ENCODE results near the gene LTBP1. TPM values are rescaled to one million over a fixed set of nuclear protein-coding genes. Genes with fewer than 3 reads are reported as not detected.

Gene LTBP1
- total RNA-seq, 1 experiment from 2014 or later, result 28.5 TPM

GRCh38 chr2:33256162-33256755 is 309.5 kb downstream of the LTBP1 start:
- no peaks in the 10 kb centered on the region for H3K79me2 ChIP-seq (ENCODE audit: insufficient read depth, low read length)
- Mint-ChIP-seq H3K27ac (no peak overlapping the region), H3K4me3 (no peak overlapping the region)

More at GRCh38 chr2:33256162-33256755, 309.5 kb downstream of the LTBP1 start:
- Histone ChIP-seq H2AFZ (ENCODE audit: low read length) (no peak overlapping the region), H3K14ac (ENCODE audit: insufficient read depth, low read length) (no peak overlapping the region), H3K9me3 (ENCODE audit: control insufficient read depth, low read depth, low read length) (no peaks in the 10 kb centered on the region), H3K56ac (ENCODE audit: insufficient read length, low read depth, low read length) (no peak overlapping the region), H3K27me3 (ENCODE audit: insufficient read depth, low read length) (no peaks in the 10 kb centered on the region), H3K9ac (ENCODE audit: extremely low read depth, insufficient read length, low read length) (no peak overlapping the region), H3K4me1 (ENCODE audit: insufficient read depth, low read length) (no peaks in the 10 kb centered on the region), H2AK5ac (ENCODE audit: insufficient read length, low read length) (no peak overlapping the region), H3K18ac (ENCODE audit: insufficient read length, low read depth, low read length) (no peak overlapping the region), H4K8ac (replicated peaks; ENCODE audit: insufficient read length, low read depth, low read length) (no peak overlapping the region), H4K5ac (ENCODE audit: insufficient read length, low read depth, low read length) (no peak overlapping the region), H4K20me1 (ENCODE audit: control insufficient read depth, insufficient read depth, insufficient read length) (no peaks in the 10 kb centered on the region), H3K4me2 (ENCODE audit: insufficient read depth, insufficient read length, low read length) (no peak overlapping the region), H3T11ph (ENCODE audit: low read length) (no peak overlapping the region), H4K91ac (ENCODE audit: insufficient read length, low read depth, low read length) (no peak overlapping the region), H3K79me1 (ENCODE audit: insufficient read depth, low read depth, low read length, poor library complexity, severe bottlenecking) (no peaks in the 10 kb centered on the region), H3K23ac (ENCODE audit: insufficient read length, low read depth, low read length) (no peak overlapping the region), H2BK12ac (ENCODE audit: insufficient read length, low read depth, low read length) (no peak overlapping the region), H2BK5ac (ENCODE audit: insufficient read length, low read length) (no peak overlapping the region), H3K23me2 (ENCODE audit: insufficient read length, low read depth, low read length, poor library complexity, severe bottlenecking) (no peaks in the 10 kb centered on the region), H2BK20ac (ENCODE audit: low read depth, low read length, poor library complexity, severe bottlenecking) (no peak overlapping the region), H2BK120ac (ENCODE audit: low read depth, low read length, poor library complexity, severe bottlenecking) (no peak overlapping the region), H3K27ac (ENCODE audit: insufficient read length, low read depth, low read length) (no peak overlapping the region), H2BK15ac (ENCODE audit: low read depth, low read length) (no peak overlapping the region), H3K4ac (ENCODE audit: low read depth, low read length) (no peak overlapping the region)
- no peak for DNase-seq
- peaks cover 0 to 2% (median 0%) of the 10 kb centered on the region in 3 experiments; a peak in 1 of 7 replicates for H3K36me3 Mint-ChIP-seq (ENCODE audit: insufficient read depth in 1 of 3, low read depth in 3 of 3)
- H3K4me1 Mint-ChIP-seq, result no peaks in the 10 kb centered on the region
- H3K27me3 Mint-ChIP-seq (ENCODE audit: low read depth), result peaks cover 14% of the 10 kb centered on the region
- no CpG with 5 or more reads among the region's 6 CpGs for WGBS (ENCODE audit: extremely low coverage, insufficient read length, low lambda C conversion rate)
- H3K9me3 Mint-ChIP-seq, result no peaks in the 10 kb centered on the region
- no peak for TF ChIP-seq CTCF (conservative IDR thresholded peaks at IDR 0.05)
